HepG2 (cell line): ENCODE results near the gene CFAP100. TPM values are rescaled to one million over a fixed set of nuclear protein-coding genes. Genes with fewer than 3 reads are reported as not detected.
A peak's percentile ranks its signal among the peaks of the same experiment; 100 is the strongest.

ENCODE experiments used
- ETV5 ChIP-seq: IDR thresholded peaks from 2 replicates; pipeline ENCODE4 v1.6.1; 2018; ENCODE audit warnings: missing biosample characterization, missing genetic modification reagents, inconsistent platforms, borderline replicate concordance
- GATAD2A ChIP-seq: IDR thresholded peaks from 2 replicates; pipeline ENCODE4 v1.6.1; 2016
- HOXA3 ChIP-seq: sonication (generic); formaldehyde crosslinking; IDR thresholded peaks from 2 replicates; pipeline ENCODE4 v1.5.0; 2020; ENCODE audit warnings: missing genetic modification reagents
- PHF21A ChIP-seq: sonication (generic); formaldehyde crosslinking; IDR thresholded peaks from 2 replicates; pipeline ENCODE4 v1.5.0; 2020; ENCODE audit warnings: mild to moderate bottlenecking, missing genetic modification reagents
- UBTF ChIP-seq: sonication (generic); formaldehyde crosslinking; IDR thresholded peaks from 2 replicates; pipeline ENCODE4 v1.4.0; 2020; ENCODE audit warnings: mild to moderate bottlenecking, missing genetic modification reagents
- ZNF790 ChIP-seq: sonication (generic); formaldehyde crosslinking; IDR thresholded peaks from 2 replicates; pipeline ENCODE4 v1.8.0; 2022; ENCODE audit warnings: missing genetic modification reagents, mild to moderate bottlenecking, borderline replicate concordance
- polyA plus RNA-seq, 8 experiments: library from polyadenylated mRNA; depleted of rRNA in 3 of 8; stranded (reverse) in 7 of 8; unstranded in 1 of 8; fragments of >200 nt; fragmentation: Illumina TruSeq in 4 of 8; extraction: Trizol in 4 of 8; gene quantifications; 2 replicates each; pipeline versions ENCODE4 v1.2.1 to v1.2.3, GENCODE V29; 2011 to 2016; ENCODE audit warnings: low read depth in 4 of 8, missing spikeins in 1 of 8, mixed read lengths in 1 of 8; ENCODE audit not compliant: insufficient read depth in 1 of 8
- total RNA-seq, 5 experiments: library from RNA; depleted of rRNA; stranded (reverse); fragments of >200 nt; fragmentation: Illumina TruSeq; extraction: Trizol; gene quantifications; 2 replicates each; pipeline ENCODE4 v1.2.3, GENCODE V29; 2016; ENCODE audit warnings: low read depth in 1 of 5
- TF ChIP-seq, protein P1 (sequence below): sonication (generic); formaldehyde crosslinking; IDR thresholded peaks from 2 replicates; pipeline ENCODE4 v1.5.1; 2020; ENCODE audit warnings: mild to moderate bottlenecking, missing genetic modification reagents, borderline replicate concordance
- TF ChIP-seq, protein P2 (sequence below): sonication (generic); formaldehyde crosslinking; IDR thresholded peaks from 2 replicates; pipeline ENCODE4 v1.5.0; 2020; ENCODE audit warnings: mild to moderate bottlenecking, missing genetic modification reagents, borderline replicate concordance
- TF ChIP-seq, protein P3 (sequence below): IDR thresholded peaks from 2 replicates; pipeline ENCODE4 v1.4.0; 2020; ENCODE audit warnings: mild to moderate bottlenecking, missing genetic modification reagents
- TF ChIP-seq, protein P4 (sequence below): sonication (generic); formaldehyde crosslinking; IDR thresholded peaks from 2 replicates; pipeline ENCODE4 v1.5.1; 2020; ENCODE audit warnings: missing genetic modification reagents, mild to moderate bottlenecking, borderline replicate concordance

CFAP100 gene
- total and polyA plus RNA-seq, 2 of the 13 experiments (the other 11 are each of a cell fraction or from before 2014, with no cell fraction given), result 0.32 TPM; not detected in 1

- TF ChIP-seq UBTF, result peak; percentile 77
- no peak for TF ChIP-seq ZNF790
- peak; percentile 35; the same call in 1 of the 2 replicates for TF ChIP-seq ETV5 (CRISPR knock-in tag)
- TF ChIP-seq, protein P1, sequence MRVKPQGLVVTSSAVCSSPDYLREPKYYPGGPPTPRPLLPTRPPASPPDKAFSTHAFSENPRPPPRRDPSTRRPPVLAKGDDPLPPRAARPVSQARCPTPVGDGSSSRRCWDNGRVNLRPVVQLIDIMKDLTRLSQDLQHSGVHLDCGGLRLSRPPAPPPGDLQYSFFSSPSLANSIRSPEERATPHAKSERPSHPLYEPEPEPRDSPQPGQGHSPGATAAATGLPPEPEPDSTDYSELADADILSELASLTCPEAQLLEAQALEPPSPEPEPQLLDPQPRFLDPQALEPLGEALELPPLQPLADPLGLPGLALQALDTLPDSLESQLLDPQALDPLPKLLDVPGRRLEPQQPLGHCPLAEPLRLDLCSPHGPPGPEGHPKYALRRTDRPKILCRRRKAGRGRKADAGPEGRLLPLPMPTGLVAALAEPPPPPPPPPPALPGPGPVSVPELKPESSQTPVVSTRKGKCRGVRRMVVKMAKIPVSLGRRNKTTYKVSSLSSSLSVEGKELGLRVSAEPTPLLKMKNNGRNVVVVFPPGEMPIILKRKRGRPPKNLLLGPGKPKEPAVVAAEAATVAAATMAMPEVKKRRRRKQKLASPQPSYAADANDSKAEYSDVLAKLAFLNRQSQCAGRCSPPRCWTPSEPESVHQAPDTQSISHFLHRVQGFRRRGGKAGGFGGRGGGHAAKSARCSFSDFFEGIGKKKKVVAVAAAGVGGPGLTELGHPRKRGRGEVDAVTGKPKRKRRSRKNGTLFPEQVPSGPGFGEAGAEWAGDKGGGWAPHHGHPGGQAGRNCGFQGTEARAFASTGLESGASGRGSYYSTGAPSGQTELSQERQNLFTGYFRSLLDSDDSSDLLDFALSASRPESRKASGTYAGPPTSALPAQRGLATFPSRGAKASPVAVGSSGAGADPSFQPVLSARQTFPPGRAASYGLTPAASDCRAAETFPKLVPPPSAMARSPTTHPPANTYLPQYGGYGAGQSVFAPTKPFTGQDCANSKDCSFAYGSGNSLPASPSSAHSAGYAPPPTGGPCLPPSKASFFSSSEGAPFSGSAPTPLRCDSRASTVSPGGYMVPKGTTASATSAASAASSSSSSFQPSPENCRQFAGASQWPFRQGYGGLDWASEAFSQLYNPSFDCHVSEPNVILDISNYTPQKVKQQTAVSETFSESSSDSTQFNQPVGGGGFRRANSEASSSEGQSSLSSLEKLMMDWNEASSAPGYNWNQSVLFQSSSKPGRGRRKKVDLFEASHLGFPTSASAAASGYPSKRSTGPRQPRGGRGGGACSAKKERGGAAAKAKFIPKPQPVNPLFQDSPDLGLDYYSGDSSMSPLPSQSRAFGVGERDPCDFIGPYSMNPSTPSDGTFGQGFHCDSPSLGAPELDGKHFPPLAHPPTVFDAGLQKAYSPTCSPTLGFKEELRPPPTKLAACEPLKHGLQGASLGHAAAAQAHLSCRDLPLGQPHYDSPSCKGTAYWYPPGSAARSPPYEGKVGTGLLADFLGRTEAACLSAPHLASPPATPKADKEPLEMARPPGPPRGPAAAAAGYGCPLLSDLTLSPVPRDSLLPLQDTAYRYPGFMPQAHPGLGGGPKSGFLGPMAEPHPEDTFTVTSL (CRISPR knock-in tag), result 0 out of 2 replicates have a peak, but pooled peaks have one; percentile 27
- TF ChIP-seq, protein P2, sequence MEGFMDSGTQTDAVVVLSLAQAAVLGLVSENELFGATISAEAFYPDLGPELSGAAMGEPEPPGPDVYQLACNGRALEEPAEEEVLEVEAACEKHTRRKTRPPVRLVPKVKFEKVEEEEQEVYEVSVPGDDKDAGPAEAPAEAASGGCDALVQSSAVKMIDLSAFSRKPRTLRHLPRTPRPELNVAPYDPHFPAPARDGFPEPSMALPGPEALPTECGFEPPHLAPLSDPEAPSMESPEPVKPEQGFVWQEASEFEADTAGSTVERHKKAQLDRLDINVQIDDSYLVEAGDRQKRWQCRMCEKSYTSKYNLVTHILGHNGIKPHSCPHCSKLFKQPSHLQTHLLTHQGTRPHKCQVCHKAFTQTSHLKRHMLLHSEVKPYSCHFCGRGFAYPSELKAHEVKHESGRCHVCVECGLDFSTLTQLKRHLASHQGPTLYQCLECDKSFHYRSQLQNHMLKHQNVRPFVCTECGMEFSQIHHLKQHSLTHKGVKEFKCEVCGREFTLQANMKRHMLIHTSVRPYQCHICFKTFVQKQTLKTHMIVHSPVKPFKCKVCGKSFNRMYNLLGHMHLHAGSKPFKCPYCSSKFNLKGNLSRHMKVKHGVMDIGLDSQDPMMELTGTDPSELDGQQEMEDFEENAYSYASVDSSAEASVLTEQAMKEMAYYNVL (CRISPR knock-in tag), result 0 out of 2 replicates have a peak, but pooled peaks have one; percentile 34
- peak; percentile 32; the same call in 1 of the 2 replicates for TF ChIP-seq HOXA3
- TF ChIP-seq, protein P3, sequence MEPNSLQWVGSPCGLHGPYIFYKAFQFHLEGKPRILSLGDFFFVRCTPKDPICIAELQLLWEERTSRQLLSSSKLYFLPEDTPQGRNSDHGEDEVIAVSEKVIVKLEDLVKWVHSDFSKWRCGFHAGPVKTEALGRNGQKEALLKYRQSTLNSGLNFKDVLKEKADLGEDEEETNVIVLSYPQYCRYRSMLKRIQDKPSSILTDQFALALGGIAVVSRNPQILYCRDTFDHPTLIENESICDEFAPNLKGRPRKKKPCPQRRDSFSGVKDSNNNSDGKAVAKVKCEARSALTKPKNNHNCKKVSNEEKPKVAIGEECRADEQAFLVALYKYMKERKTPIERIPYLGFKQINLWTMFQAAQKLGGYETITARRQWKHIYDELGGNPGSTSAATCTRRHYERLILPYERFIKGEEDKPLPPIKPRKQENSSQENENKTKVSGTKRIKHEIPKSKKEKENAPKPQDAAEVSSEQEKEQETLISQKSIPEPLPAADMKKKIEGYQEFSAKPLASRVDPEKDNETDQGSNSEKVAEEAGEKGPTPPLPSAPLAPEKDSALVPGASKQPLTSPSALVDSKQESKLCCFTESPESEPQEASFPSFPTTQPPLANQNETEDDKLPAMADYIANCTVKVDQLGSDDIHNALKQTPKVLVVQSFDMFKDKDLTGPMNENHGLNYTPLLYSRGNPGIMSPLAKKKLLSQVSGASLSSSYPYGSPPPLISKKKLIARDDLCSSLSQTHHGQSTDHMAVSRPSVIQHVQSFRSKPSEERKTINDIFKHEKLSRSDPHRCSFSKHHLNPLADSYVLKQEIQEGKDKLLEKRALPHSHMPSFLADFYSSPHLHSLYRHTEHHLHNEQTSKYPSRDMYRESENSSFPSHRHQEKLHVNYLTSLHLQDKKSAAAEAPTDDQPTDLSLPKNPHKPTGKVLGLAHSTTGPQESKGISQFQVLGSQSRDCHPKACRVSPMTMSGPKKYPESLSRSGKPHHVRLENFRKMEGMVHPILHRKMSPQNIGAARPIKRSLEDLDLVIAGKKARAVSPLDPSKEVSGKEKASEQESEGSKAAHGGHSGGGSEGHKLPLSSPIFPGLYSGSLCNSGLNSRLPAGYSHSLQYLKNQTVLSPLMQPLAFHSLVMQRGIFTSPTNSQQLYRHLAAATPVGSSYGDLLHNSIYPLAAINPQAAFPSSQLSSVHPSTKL (CRISPR knock-in tag), result peak; percentile 40; the same call in 1 of the 2 replicates
- TF ChIP-seq, protein P4, sequence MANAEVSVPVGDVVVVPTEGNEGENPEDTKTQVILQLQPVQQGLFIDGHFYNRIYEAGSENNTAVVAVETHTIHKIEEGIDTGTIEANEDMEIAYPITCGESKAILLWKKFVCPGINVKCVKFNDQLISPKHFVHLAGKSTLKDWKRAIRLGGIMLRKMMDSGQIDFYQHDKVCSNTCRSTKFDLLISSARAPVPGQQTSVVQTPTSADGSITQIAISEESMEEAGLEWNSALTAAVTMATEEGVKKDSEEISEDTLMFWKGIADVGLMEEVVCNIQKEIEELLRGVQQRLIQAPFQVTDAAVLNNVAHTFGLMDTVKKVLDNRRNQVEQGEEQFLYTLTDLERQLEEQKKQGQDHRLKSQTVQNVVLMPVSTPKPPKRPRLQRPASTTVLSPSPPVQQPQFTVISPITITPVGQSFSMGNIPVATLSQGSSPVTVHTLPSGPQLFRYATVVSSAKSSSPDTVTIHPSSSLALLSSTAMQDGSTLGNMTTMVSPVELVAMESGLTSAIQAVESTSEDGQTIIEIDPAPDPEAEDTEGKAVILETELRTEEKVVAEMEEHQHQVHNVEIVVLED (CRISPR knock-in tag), result 0 out of 2 replicates have a peak, but pooled peaks have one; percentile 22
- peak; percentile 48; the same call in 1 of the 2 replicates for TF ChIP-seq PHF21A (CRISPR knock-in tag)
- TF ChIP-seq GATAD2A (CRISPR knock-in tag), result peak; percentile 64
These were observed 87.2 kb downstream of the CFAP100 start (continued) for GRCh38 chr3:126481808-126482502.
